ENCODE data around the gene NOS1AP. TPM values are rescaled to one million over a fixed set of nuclear protein-coding genes. Genes with fewer than 3 reads are reported as not detected.

The NOS1AP gene
- total RNA-seq, 1 experiment from 2014 or later = 5.3 TPM

GRCh38 chr1:162374406-162374805 is 304.9 kb downstream of the NOS1AP start (continued):
- TF ChIP-seq MAX (IDR thresholded peaks at IDR 0.05) (no peak), CBX3 (IDR thresholded peaks at IDR 0.05; ENCODE audit: low read depth) (no peak), ZFX (IDR thresholded peaks at IDR 0.05) (no peak), FOSL1 (IDR thresholded peaks at IDR 0.05; ENCODE audit: low read depth) (no peak), POLR2A (IDR thresholded peaks at IDR 0.05; ENCODE audit: borderline replicate concordance, extremely low read depth, insufficient read depth, insufficient read length) (no peak), CTCF (IDR thresholded peaks at IDR 0.05 in 2 of 3, conservative IDR thresholded peaks at IDR 0.05 in 1 of 3; ENCODE audit: borderline replicate concordance in 1 of 3, insufficient read depth in 1 of 3, low read depth in 2 of 3, low read length in 2 of 3) (no peak), POLR2AphosphoS5 (IDR thresholded peaks at IDR 0.05; ENCODE audit: low read depth, low read length) (no peak), EGR1 (IDR thresholded peaks at IDR 0.05; ENCODE audit: low read depth) (no peak), CEBPB (IDR thresholded peaks at IDR 0.05; ENCODE audit: low read depth) (no peak), RAD21 (IDR thresholded peaks at IDR 0.05; ENCODE audit: low read depth) (no peak), ZNF274 (IDR thresholded peaks at IDR 0.05; ENCODE audit: low read depth, low read length) (no peak), JUND (IDR thresholded peaks at IDR 0.05) (no peak), SRF (IDR thresholded peaks at IDR 0.05; ENCODE audit: low read depth) (no peak)

GRCh38 chr1:162375463-162375862 is 306.0 kb downstream of the NOS1AP start:
- Histone ChIP-seq H3K27me3 (ENCODE audit: insufficient read depth, low read length) (no peaks in the 10 kb centered on the region), H3K4me1 (ENCODE audit: control insufficient read depth in 1 of 2, insufficient read depth in 2 of 2, low read length in 2 of 2) (peaks cover 16 to 33% of the 10 kb centered on the region in 2 experiments), H3K9ac (ENCODE audit: low read length) (no peak overlapping the region), H3K27ac (ENCODE audit: low read depth, low read length) (no peak overlapping the region), H3K79me2 (ENCODE audit: insufficient read depth, low read length) (no peaks in the 10 kb centered on the region), H3K36me3 (ENCODE audit: control insufficient read depth in 1 of 2, insufficient read depth in 2 of 2, low read length in 2 of 2) (no peaks in the 10 kb centered on the region), H2AFZ (ENCODE audit: low read depth, low read length, poor library complexity, severe bottlenecking) (no peak overlapping the region), H3K4me2 (ENCODE audit: low read length) (no peak overlapping the region), H4K20me1 (ENCODE audit: insufficient read depth) (no peaks in the 10 kb centered on the region), H3K9me2 (ENCODE audit: insufficient read depth) (no peaks in the 10 kb centered on the region), H3K9me3 (ENCODE audit: control insufficient read depth in 1 of 2, insufficient read depth in 1 of 2, low read depth in 1 of 2, low read length in 2 of 2) (no peaks in the 10 kb centered on the region), H3K4me3 (replicated peaks in 1 of 2; ENCODE audit: low read depth in 1 of 2, low read length in 2 of 2) (no peak overlapping the region)
- no TSS peak for BruUV-seq (replicated peaks)
- ChIA-PET CTCF (no interaction called here), POLR2A (no interaction called here), RAD21 (ENCODE audit: low non-redundant PET in 1 of 2, low total read pairs in 2 of 2, uncharacterized antibody in 2 of 2, unreplicated experiment in 2 of 2) (no interaction called here)
- intact Hi-C loops (cut with micrococcal nuclease) = no loop called here
- ATAC-seq = no peak
- no peak for DNase-seq (ENCODE audit: low read depth, low spot score)
- TF ChIP-seq YY1 (IDR thresholded peaks at IDR 0.05; ENCODE audit: extremely low read depth, insufficient replicate concordance, low read depth, low read length) = no peak
- TF ChIP-seq, protein P1, sequence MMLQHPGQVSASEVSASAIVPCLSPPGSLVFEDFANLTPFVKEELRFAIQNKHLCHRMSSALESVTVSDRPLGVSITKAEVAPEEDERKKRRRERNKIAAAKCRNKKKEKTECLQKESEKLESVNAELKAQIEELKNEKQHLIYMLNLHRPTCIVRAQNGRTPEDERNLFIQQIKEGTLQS (IDR thresholded peaks at IDR 0.05) = no peak
- no peak for TF ChIP-seq ZFX (IDR thresholded peaks at IDR 0.05)
- TF ChIP-seq EZH2 (IDR thresholded peaks at IDR 0.05) = no peak
- no peak for TF ChIP-seq ZBTB33 (IDR thresholded peaks at IDR 0.05; ENCODE audit: extremely low read depth, insufficient replicate concordance, low read length)
- no peak for TF ChIP-seq RAD21 (IDR thresholded peaks at IDR 0.05; ENCODE audit: low read depth)
- TF ChIP-seq FOSL1 (IDR thresholded peaks at IDR 0.05; ENCODE audit: low read depth) = no peak
- no peak for TF ChIP-seq POLR2A (IDR thresholded peaks at IDR 0.05; ENCODE audit: borderline replicate concordance, extremely low read depth, insufficient read depth, insufficient read length)
- TF ChIP-seq EZH2phosphoT487 (IDR thresholded peaks at IDR 0.05; ENCODE audit: borderline replicate concordance) = no peak
- no peak for TF ChIP-seq EGR1 (IDR thresholded peaks at IDR 0.05; ENCODE audit: low read depth)
- TF ChIP-seq TCF7L2 (IDR thresholded peaks at IDR 0.05; ENCODE audit: borderline replicate concordance, extremely low read depth, insufficient read depth, insufficient read length) = no peak
- TF ChIP-seq ZNF274 (IDR thresholded peaks at IDR 0.05; ENCODE audit: low read depth, low read length) = no peak
